GM23248 (cell line): Measurements from ENCODE around the gene SAPCD2.

Source experiments
- EZH2 ChIP-seq: fragments of 200-600 bp; sonication (generic); IDR thresholded peaks from 2 replicates; pipeline ENCODE4 v1.6.1; 2018; ENCODE audit warnings: antibody characterized with exemption, mild to moderate bottlenecking; ENCODE audit not compliant: insufficient read depth, poor library complexity, severe bottlenecking
- EZH2phosphoT487 ChIP-seq: fragments of 200-600 bp; sonication (generic); IDR thresholded peaks from 2 replicates; pipeline ENCODE4 v1.6.1; 2018; ENCODE audit warnings: antibody characterized with exemption, moderate library complexity, mild to moderate bottlenecking, low read depth; ENCODE audit not compliant: insufficient read depth

- no peak for TF ChIP-seq EZH2phosphoT487
- no peak for TF ChIP-seq EZH2
Measured at GRCh38 chr9:137062384-137062783, 8.0 kb downstream of the SAPCD2 start.
